KMS-11 (cell line): ENCODE data around the gene GRK5.

Experiments
- H2AFZ ChIP-seq: fragments of 200-600 bp; sonication (generic); 2 replicates; pipeline ENCODE4 v1.6.1; 2016; ENCODE audit warnings: antibody characterized with exemption, mixed run types, low read depth
- H3K27ac ChIP-seq: fragments of 200-600 bp; sonication (generic); 2 replicates; pipeline ENCODE4 v1.6.1; 2016; ENCODE audit warnings: mild to moderate bottlenecking, mixed run types
- H3K27me3 ChIP-seq: fragments of 200-600 bp; sonication (generic); 2 replicates; pipeline ENCODE4 v1.6.1; 2017; ENCODE audit warnings: mild to moderate bottlenecking, low read depth, mixed run types, moderate library complexity; ENCODE audit not compliant: insufficient read depth
- H3K36me3 ChIP-seq: fragments of 200-600 bp; sonication (generic); 2 replicates; pipeline ENCODE4 v1.6.1; 2017; ENCODE audit warnings: mild to moderate bottlenecking, mixed run types; ENCODE audit not compliant: insufficient read depth
- H3K4me1 ChIP-seq: fragments of 200-600 bp; sonication (generic); 2 replicates; pipeline ENCODE4 v1.6.1; 2016; ENCODE audit warnings: mild to moderate bottlenecking, low read depth, mixed run types; ENCODE audit not compliant: poor library complexity, severe bottlenecking
- H3K4me2 ChIP-seq: fragments of 200-600 bp; sonication (generic); 2 replicates; pipeline ENCODE4 v1.7.0; 2016; ENCODE audit warnings: mild to moderate bottlenecking, mixed run types
- H3K4me3 ChIP-seq: fragments of 200-600 bp; sonication (generic); IDR thresholded peaks from 2 replicates; pipeline ENCODE4 v1.6.1; 2017; ENCODE audit warnings: low read depth, low read length, mixed read lengths; ENCODE audit not compliant: insufficient read depth
- H3K79me2 ChIP-seq: fragments of 200-600 bp; sonication (generic); 2 replicates; pipeline ENCODE4 v1.6.1; 2016; ENCODE audit warnings: low read depth, mixed run types; ENCODE audit not compliant: insufficient read depth
- H3K9ac ChIP-seq: fragments of 200-600 bp; sonication (generic); 2 replicates; pipeline ENCODE4 v1.6.1; 2016; ENCODE audit warnings: mild to moderate bottlenecking, mixed run types
- H4K20me1 ChIP-seq: fragments of 200-600 bp; sonication (generic); 2 replicates; pipeline ENCODE4 v1.6.1; 2016; ENCODE audit warnings: mild to moderate bottlenecking, mixed run types; ENCODE audit not compliant: insufficient read depth
- CTCF ChIP-seq: fragments of 200-600 bp; sonication (generic); conservative IDR thresholded peaks from 2 replicates; pipeline ENCODE4 v1.6.1; 2017; ENCODE audit warnings: low read depth, mild to moderate bottlenecking, antibody characterized with exemption, low read length, moderate library complexity, mixed read lengths

GRK5 gene

GRCh38 chr10:119397416-119397815 is 190.0 kb downstream of the GRK5 start:
- Histone ChIP-seq H3K4me1 (peaks cover 9% of the 10 kb centered on the region), H3K9ac (no peak overlapping the region), H3K4me2 (no peak overlapping the region), H3K36me3 (no peaks in the 10 kb centered on the region), H3K79me2 (no peaks in the 10 kb centered on the region), H3K27me3 (no peaks in the 10 kb centered on the region), H2AFZ (no peak overlapping the region), H3K4me3 (no peak overlapping the region), H3K27ac (no peak overlapping the region), H4K20me1 (no peaks in the 10 kb centered on the region)
- no peak for TF ChIP-seq CTCF

GRCh38 chr10:119398996-119399395 is 191.6 kb downstream of the GRK5 start:
- no peak overlapping the region for H2AFZ ChIP-seq
- H3K9ac ChIP-seq, result no peak overlapping the region
- no peaks in the 10 kb centered on the region for H4K20me1 ChIP-seq
- H3K79me2 ChIP-seq, result no peaks in the 10 kb centered on the region
- H3K4me3 ChIP-seq, result no peak overlapping the region
- no peak for TF ChIP-seq CTCF
- H3K27me3 ChIP-seq, result no peaks in the 10 kb centered on the region
- H3K4me2 ChIP-seq, result no peak overlapping the region
- H3K36me3 ChIP-seq, result no peaks in the 10 kb centered on the region
- peaks cover 9% of the 10 kb centered on the region for H3K4me1 ChIP-seq
- no peak overlapping the region for H3K27ac ChIP-seq

- no peak for TF ChIP-seq CTCF
Observed at GRCh38 chr10:119399466-119399865, 192.1 kb downstream of the GRK5 start.

GRCh38 chr10:119401671-119402395 is 194.5 kb downstream of the GRK5 start:
- Histone ChIP-seq H3K4me3 (no peak overlapping the region), H3K4me2 (no peak overlapping the region), H3K9ac (no peak overlapping the region), H2AFZ (no peak overlapping the region), H4K20me1 (no peaks in the 10 kb centered on the region), H3K36me3 (no peaks in the 10 kb centered on the region), H3K27me3 (no peaks in the 10 kb centered on the region), H3K27ac (no peak overlapping the region), H3K79me2 (no peaks in the 10 kb centered on the region), H3K4me1 (peaks cover under 1% of the 10 kb centered on the region)
- TF ChIP-seq CTCF, result no peak

More at GRCh38 chr10:119399466-119399865, 192.1 kb downstream of the GRK5 start:
- no peaks in the 10 kb centered on the region for H3K36me3 ChIP-seq
- no peaks in the 10 kb centered on the region for H3K79me2 ChIP-seq
- no peak overlapping the region for H3K4me2 ChIP-seq
- no peak overlapping the region for H2AFZ ChIP-seq
- H3K9ac ChIP-seq, result no peak overlapping the region
- no peak overlapping the region for H3K27ac ChIP-seq
- H3K27me3 ChIP-seq, result no peaks in the 10 kb centered on the region
- H3K4me3 ChIP-seq, result no peak overlapping the region
- H4K20me1 ChIP-seq, result no peaks in the 10 kb centered on the region
- H3K4me1 ChIP-seq, result peaks cover 9% of the 10 kb centered on the region
